ENCODE results near the gene TEX28. TPM values are rescaled to one million over a fixed set of nuclear protein-coding genes. Genes with fewer than 3 reads are reported as not detected.
A peak's percentile ranks its signal among the peaks of the same experiment; 100 is the strongest.
"Not testable (repeated sequence)": the region's sequence is repeated elsewhere in the genome, so short reads cannot be mapped to it uniquely, and the experiment has no call there.

TEX28 gene
- total and polyA plus RNA-seq, 11 donors = not detected

DNA sequence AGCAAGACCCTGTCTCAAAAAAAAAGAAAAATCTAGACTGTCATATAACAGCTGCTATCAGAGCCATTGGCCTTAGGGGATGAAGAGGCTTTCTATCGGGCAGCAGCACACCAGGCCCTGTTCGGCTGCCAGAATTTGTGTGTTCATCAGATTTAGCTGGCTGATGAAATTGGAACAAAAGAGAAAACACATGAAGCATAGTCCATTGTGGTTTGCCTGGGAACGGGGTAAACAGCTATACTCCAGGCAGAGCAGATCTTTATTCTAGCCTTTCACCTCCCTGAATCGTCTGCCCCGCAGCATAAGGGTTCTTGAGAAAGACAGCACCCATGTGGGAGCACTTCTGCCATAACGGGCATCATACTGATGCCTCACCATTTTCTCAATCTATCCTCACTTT, 12.3 kb upstream of the TEX28 start:
- Histone ChIP-seq H3K27ac (no peak overlapping the region), H3K4me1 (peaks cover 0 to 5% (median 0%) of the 10 kb centered on the region in 12 donors), H3K27me3 (peaks cover 0 to 10% (median 0%) of the 10 kb centered on the region in 9 donors), H3K4me3 (no peak overlapping the region), H3K36me3 (no peaks in the 10 kb centered on the region), H3K9me3 (no peaks in the 10 kb centered on the region)
- WGBS, 4 donors = 86 to 93% (median 87%) methylated on average over 6 of the region's 6 CpGs
- intact Hi-C loops (cut with DNase I) = no loop called here
- TF ChIP-seq, protein P1, sequence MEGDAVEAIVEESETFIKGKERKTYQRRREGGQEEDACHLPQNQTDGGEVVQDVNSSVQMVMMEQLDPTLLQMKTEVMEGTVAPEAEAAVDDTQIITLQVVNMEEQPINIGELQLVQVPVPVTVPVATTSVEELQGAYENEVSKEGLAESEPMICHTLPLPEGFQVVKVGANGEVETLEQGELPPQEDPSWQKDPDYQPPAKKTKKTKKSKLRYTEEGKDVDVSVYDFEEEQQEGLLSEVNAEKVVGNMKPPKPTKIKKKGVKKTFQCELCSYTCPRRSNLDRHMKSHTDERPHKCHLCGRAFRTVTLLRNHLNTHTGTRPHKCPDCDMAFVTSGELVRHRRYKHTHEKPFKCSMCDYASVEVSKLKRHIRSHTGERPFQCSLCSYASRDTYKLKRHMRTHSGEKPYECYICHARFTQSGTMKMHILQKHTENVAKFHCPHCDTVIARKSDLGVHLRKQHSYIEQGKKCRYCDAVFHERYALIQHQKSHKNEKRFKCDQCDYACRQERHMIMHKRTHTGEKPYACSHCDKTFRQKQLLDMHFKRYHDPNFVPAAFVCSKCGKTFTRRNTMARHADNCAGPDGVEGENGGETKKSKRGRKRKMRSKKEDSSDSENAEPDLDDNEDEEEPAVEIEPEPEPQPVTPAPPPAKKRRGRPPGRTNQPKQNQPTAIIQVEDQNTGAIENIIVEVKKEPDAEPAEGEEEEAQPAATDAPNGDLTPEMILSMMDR (IDR thresholded peaks at IDR 0.05) = no peak
- no peak for TF ChIP-seq POLR2A (IDR thresholded peaks at IDR 0.05)
- no peak for ATAC-seq
- DNase-seq = no peak

DNA sequence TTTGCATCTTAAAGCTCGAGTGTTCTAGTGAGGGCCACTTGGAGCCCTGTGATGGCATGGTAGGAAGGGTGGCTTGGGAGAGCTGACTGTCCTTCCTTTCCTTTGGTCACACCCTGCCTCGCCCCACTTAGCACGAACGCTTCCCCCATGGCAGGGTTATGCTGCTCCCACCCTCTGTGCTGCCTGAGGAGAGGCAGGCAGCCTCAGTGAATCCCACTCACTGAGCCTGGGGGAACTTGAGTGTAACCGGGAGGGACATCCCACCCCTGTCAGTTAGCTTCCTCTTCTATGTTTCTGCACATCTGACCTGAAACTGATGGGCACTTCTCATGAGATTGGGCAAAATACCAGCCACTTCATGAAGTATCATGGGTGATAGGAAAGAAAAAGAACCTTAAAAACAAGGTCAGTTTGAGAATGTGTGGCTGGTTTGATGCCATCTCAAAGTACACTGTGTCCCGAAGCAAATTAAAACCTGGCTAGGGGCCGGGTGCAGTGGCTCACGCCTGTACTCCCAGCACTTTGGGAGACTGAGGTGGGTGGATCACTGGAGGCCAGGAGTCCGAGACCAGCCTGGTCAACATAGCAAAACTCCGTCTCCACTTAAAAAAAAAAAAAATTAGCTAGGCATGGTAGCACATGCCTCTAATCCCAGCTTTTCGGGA, 10.7 kb upstream of the TEX28 start:
- TF ChIP-seq POLR2A (IDR thresholded peaks at IDR 0.05) = no peak
- TF ChIP-seq, protein P1 (IDR thresholded peaks at IDR 0.05) = no peak
- peaks cover 0 to 5% (median 0%) of the 10 kb centered on the region in 12 donors for H3K4me1 ChIP-seq
- ATAC-seq = no peak
- intact Hi-C loops (cut with DNase I) = no loop called here
- H3K9me3 ChIP-seq = no peaks in the 10 kb centered on the region
- peak in 1 of 5 donors; percentile 13 for DNase-seq
- peaks cover 0 to 8% (median 0%) of the 10 kb centered on the region in 9 donors for H3K27me3 ChIP-seq
- H3K27ac ChIP-seq = no peak overlapping the region
- no peak overlapping the region for H3K4me3 ChIP-seq
- no peaks in the 10 kb centered on the region for H3K36me3 ChIP-seq
- WGBS, 4 donors = 71 to 90% (median 78%) methylated on average over 11 of the region's 11 CpGs

GRCh38 chrX:154304846-154305245, 9.9 kb upstream of the TEX28 start:
- WGBS, 4 donors = 88 to 91% (median 89%) methylated on average over 10 of the region's 10 CpGs
- no peak overlapping the region for H3K4me3 ChIP-seq
- ATAC-seq = no peak
- H3K4me1 ChIP-seq = peaks cover 0 to 5% (median 0%) of the 10 kb centered on the region in 12 donors
- no peaks in the 10 kb centered on the region for H3K9me3 ChIP-seq
- intact Hi-C loops (cut with DNase I) = no loop called here
- DNase-seq = peak in 1 of 5 donors; percentile 7
- H3K27me3 ChIP-seq = peaks cover 0 to 4% (median 0%) of the 10 kb centered on the region in 9 donors
- no peaks in the 10 kb centered on the region for H3K36me3 ChIP-seq
- TF ChIP-seq, protein P1 (IDR thresholded peaks at IDR 0.05) = no peak
- TF ChIP-seq POLR2A (IDR thresholded peaks at IDR 0.05) = no peak
- H3K27ac ChIP-seq = no peak overlapping the region

DNA sequence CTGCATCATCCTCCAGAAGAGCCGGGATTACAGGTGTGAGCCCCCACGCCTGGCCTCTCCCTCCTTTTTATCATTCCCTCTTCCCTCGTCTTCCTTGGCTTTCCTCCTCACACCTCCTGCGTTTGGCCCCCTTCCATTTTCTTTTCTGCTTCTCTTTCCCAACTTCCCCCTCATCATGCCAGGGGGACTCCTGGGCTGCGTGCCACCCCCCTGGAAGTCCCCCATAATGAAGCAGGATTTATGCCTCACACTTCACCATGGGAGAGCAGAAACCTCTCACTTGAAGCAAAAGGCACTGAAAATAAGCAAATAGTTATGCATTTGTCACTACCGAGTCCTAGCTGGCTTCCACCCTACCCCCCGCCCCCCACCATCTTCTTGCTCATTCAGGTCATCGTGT, 8.6 kb upstream of the TEX28 start:
- peaks cover 0 to 2% (median 0%) of the 10 kb centered on the region in 12 donors for H3K4me1 ChIP-seq
- no peaks in the 10 kb centered on the region for H3K36me3 ChIP-seq
- 72 to 86% (median 78%) methylated on average over 8 of the region's 8 CpGs for WGBS, 4 donors
- no peak for ATAC-seq
- no peak overlapping the region for H3K4me3 ChIP-seq
- H3K27ac ChIP-seq = no peak overlapping the region
- DNase-seq = peak in 1 of 5 donors; percentile 2
- TF ChIP-seq, protein P1 (IDR thresholded peaks at IDR 0.05) = no peak
- peaks cover 0 to 4% (median 0%) of the 10 kb centered on the region in 9 donors for H3K27me3 ChIP-seq
- intact Hi-C loops (cut with DNase I) = no loop called here
- H3K9me3 ChIP-seq = no peaks in the 10 kb centered on the region

- H3K27ac ChIP-seq; H3K36me3 ChIP-seq; H3K27me3 ChIP-seq; intact Hi-C loops (cut with DNase I); H3K4me1 ChIP-seq; H3K9me3 ChIP-seq; ATAC-seq; H3K4me3 ChIP-seq: not testable (repeated sequence)
- DNase-seq = peak in 1 of 5 donors; percentile 6
- 84 to 90% (median 89%) methylated on average over 7 of the region's 7 CpGs for WGBS, 4 donors
Measured at GRCh38 chrX:154302998-154303397, 8.1 kb upstream of the TEX28 start.

Measured in heart left ventricle (tissue), 16 donors.